ENCODE data around the gene MYO18A.

Gene MYO18A

GRCh38 chr17:29165800-29166506 is 14.2 kb downstream of the MYO18A start:
- DNase-seq (ENCODE audit: low read depth, low spot score) = no peak

- DNase-seq (ENCODE audit: low read depth, low spot score) = no peak
These were observed 14.9 kb downstream of the MYO18A start for GRCh38 chr17:29165261-29165660.

DNA sequence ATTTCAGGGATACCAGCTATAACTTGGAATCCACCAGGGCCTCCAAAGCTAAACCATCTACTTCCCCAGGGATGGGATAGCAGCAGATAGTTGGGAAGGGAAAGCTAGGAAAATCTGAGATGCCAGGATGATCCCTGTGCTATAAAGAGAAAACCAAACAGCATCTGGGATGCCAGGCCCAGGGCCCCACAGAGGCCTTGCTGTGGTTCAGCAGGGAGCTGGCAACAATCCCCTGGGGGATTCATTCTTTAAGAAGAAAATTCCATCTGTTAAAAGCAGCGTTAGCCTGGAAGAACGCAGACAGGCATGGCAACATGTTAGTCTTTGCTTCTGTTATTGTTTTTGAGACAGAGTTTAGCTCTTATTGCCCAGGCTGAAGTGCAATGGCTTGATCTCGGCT is 16.6 kb downstream of the MYO18A start:
- DNase-seq (ENCODE audit: low read depth, low spot score) = no peak

GRCh38 chr17:29162909-29163341 is 17.3 kb downstream of the MYO18A start:
- no peak for DNase-seq (ENCODE audit: low read depth, low spot score)

DNA sequence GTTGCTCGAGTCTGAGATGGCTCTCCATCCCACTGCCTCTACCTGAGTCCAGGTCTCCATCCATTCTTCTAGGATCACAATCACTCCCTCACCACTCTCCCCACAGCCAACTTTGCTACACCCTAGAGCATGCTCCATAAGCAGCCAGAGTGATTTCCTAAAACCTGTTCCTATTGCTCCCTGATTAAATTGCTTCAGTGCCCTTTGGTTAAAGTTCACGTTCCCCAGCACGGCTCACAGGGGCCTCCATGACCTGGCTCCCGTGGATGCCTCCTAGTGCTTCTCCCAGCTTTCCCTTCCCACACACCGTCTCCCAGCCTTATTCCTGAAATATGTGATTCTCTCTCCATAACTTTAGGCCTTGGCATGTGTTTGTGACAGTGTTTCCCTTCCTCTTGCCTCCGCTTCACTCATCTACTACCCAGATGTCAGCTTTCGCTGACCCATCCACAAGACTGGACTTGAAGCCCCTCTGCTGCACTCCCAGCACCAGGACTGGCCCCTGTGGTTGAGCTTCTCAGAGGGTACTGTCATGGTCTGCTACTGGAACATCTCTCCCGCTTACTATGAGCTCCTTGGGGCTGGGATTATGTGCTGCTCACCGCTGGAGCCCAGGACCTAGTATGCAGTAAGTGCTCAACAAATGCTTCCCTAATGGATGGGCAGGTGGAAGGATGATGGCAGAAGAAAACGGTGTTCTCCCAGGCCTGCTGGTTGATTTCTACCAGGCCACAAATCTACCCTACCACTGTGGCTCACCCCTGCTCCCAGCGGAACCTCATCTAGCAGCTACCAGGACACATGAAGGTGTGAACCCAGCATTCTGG is 17.9 kb downstream of the MYO18A start:
- DNase-seq (ENCODE audit: low read depth, low spot score) = no peak

- DNase-seq (ENCODE audit: low read depth, low spot score) = no peak
These were observed 19.9 kb downstream of the MYO18A start for GRCh38 chr17:29160253-29160652.

GRCh38 chr17:29159306-29159860 is 20.8 kb downstream of the MYO18A start:
- DNase-seq (ENCODE audit: low read depth, low spot score) = no peak

GRCh38 chr17:29158488-29159275 is 21.5 kb downstream of the MYO18A start:
- DNase-seq (ENCODE audit: low read depth, low spot score) = no peak

DNA sequence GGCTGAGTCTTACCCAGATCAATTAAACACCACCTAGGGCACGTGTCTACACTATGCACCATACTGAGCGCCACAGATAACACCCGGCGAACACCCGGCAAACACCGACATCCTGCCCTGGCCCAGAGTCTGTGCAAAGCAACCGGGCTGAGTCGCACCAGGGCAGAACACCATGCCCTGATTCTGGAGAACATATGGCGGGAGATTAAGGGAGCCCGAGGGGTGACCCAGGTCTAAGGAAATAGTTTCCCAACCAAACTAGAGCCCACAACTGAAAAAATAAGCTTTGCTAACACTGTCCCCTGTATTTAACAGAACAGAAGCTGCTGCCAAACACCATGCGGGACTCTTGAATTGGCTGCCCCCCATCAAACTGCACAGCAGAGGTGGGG is 22.1 kb downstream of the MYO18A start:
- no peak for DNase-seq (ENCODE audit: low read depth, low spot score)

DNA sequence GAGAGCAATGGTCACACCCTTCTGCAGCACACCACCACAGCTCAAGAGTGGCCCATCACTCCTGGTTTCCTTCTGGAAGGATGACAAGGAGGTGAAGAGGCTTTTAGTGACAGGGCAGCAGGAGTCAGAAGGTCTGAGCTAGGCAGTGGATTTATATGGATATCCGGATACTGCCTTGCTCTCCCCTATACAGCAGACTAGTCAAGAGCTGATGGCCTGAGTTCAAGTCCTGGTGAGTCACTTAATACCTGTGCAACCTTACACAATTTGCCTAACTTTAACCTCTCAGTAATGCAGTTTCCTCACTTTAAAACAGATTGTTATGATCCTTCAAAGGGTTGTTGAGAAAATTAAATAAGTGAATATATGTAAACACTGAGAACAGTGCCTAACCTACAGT is 22.9 kb downstream of the MYO18A start:
- DNase-seq (ENCODE audit: low read depth, low spot score) = no peak

DNA sequence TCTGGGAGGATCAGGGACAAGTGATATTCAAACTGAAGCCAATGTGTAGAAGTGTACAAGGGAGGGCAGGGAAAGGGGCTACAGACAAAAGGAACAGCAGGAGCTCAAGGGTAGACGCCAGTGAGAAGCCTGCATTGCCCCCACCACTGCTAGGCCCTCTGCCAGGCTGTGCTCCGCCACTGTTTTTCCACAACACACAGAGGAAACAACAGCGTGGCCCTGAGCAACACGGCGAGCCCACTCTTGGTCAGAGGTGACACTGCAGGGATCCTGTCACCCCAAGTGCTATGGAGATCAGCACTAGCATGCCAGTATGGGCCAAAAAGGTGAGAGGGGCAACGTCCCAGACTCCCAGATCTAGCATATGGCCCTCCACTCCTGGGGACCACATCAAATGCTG is 23.4 kb downstream of the MYO18A start:
- DNase-seq (ENCODE audit: low read depth, low spot score) = no peak

DNA sequence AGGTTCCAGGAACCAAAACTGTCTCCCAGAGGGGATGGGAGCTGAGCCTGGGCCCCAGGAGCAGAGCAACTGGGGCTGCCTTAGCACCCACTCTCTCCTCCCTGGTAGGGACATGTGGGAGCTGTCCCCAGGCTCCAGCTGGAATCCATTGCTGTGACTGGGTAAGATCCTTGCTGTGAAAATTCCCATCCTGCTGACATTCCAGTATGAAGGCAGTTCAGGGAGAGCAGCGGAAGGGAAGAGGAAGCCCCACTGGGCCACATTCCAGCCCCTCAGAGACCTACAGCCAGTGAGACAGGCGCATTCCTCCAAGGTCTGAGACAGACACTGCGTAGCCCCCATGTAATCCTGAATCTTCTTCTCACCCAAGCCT is 24.2 kb downstream of the MYO18A start:
- DNase-seq (ENCODE audit: low read depth, low spot score) = peak; percentile 88

GRCh38 chr17:29155227-29155965 is 24.8 kb downstream of the MYO18A start:
- DNase-seq (ENCODE audit: low read depth, low spot score) = peak; percentile 84

DNA sequence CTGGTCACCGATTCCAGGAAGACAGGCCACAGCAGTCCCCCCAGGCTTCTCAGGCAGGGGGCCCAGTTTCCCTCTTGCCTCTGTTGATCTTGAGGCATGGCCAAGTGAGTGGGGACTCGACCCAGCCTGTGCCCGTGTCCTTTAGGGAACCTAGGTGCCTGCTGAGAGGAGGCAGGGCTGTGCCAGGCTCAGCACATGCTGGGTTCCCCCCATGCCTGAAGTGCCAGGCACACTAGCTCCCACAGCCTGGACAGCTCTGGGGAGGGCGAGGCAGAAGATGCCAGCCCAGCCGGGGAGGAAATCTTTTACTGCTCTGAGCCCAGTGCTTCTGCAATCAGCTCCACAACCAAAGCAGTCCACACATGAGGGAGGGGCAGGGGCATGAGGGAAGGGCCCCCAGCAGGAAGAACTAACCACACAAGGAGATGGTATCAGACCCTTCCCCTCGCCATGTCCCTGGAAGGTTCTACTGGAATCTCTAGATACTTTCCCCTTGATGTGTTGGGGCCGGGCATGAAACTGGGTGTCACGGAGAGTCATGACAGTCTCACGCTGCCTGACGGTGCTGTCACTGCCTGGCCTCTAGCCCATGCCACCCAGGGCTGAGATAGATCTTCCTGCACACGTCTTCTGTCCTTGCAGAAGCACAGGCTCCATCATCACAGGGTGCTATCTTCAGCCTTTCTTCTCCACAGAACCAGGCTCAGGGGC is 25.5 kb downstream of the MYO18A start:
- DNase-seq (ENCODE audit: low read depth, low spot score) = no peak

GRCh38 chr17:29151567-29151966 is 28.6 kb downstream of the MYO18A start:
- peak; percentile 94 for DNase-seq (ENCODE audit: low read depth, low spot score)

DNA sequence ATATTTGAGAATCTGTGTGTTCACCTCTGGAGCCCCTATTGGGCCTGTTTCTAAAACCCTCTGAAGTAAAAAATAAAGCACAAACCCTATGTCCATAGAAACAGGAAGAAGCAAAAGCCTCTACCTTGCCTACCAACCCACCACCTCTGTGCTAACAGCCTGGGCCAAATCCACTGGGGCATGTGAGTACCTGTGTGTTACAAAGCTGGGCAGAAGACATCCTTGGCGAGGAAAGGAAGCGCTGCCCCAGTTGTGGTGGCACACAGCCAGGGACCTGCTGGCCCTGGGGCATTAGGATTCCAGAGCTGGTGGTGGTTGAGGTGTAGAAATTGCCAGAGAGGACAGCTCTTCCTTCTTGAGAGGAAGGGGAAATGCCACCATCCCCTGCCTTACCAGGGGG is 30.0 kb downstream of the MYO18A start:
- DNase-seq (ENCODE audit: low read depth, low spot score) = no peak

- no peak for DNase-seq (ENCODE audit: low read depth, low spot score)
These were observed 30.6 kb downstream of the MYO18A start for GRCh38 chr17:29149431-29150064.

DNA sequence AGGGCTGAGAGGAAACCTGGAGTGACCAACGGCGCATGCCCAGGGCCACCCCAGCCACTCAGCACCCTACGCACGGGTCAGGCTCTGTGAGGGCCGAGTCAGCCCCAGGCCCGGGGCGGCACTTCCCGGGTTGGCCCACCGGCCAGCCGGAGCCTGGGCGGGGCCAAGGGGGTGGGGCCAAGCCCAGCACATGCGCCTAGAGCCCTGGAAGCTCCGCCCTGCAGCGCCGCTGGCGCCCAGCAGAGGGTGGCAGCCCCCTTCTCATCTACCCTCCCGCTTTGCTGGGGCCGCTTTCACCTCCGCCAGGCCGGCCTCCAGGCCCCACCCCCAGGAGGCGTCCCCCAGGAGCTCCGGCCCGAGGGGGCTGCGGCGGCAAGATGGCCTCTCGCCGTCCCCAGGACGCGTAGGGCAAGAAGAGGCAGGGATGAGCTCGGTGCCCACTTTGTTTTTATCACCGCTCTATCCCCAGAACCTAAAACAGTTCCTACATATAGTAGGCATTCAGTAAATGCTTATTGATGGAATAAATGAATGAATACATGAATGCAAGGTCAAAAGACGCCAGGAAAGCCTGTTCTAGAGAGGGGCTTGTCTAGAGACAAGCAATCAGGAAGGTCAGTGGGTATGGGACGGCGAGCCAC is 31.3 kb downstream of the MYO18A start:
- peak; percentile 99 for DNase-seq (ENCODE audit: low read depth, low spot score)

DNA sequence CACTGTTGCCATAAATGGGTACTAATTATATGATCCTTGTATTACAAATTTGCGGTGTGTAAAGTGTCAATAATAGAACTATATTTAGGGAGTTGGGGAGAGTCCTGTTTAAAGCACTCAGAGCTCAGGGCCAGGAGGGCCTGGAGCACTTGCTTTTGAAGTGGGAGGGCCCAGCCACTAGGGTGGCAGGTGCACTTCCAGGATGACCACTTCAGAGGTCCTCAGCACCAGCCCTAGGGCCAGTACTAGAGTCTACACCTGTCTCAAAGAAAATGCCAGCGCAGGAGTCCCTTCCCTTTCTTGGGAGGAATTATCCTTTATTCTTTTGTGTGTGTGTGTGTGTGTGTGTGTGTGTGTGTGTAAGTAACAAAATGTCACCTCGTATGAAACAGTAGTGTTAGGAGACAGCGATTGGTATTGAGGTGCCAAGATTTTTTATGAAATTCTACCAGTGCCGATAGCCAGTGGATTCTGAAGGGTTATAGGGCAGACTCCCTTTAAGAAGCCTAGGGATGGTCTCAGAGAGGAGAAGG is 31.9 kb downstream of the MYO18A start:
- no peak for DNase-seq (ENCODE audit: low read depth, low spot score)
